Transverse colon (tissue), 3 donors: Measurements from ENCODE around the gene AGAP1.

Experiments used
- CTCF ChIP-seq, 5 experiments: fragments of 200-600 bp in 3 of 5; fragments of 450-650 bp in 2 of 5; sonication (generic) in 3 of 5; IDR thresholded peaks; 1 replicate in 2 of 5; 2 replicates in 3 of 5; pipeline ENCODE4 v1.5.1; 2016 to 2017; ENCODE audit warnings: antibody characterized with exemption in 5 of 5, inconsistent platforms in 3 of 5, mild to moderate bottlenecking in 2 of 5, moderate library complexity in 1 of 5
- EP300 ChIP-seq: sonication (generic); formaldehyde crosslinking; IDR thresholded peaks from one replicate; pipeline ENCODE4 v1.6.1; 2017; ENCODE audit warnings: antibody characterized with exemption, low read depth

DNA sequence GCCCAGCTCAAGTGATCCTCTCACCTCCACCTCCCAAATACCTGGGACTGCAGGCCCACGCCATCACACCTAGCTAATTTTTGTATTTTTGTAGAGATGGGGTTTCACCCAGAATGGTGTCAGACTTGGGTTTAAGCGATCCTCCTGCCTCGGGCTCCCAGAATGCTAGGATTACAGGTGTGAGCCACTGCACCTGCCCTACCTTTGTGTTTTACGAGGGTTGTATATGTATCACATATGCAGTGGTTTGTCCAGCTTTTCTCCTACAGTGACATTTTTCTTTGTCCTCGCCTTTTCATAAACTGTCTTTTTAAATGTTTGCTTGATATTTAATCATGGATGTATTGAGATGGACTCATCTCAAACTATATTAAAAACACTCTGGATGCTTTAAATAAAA, 38.5 kb downstream of the AGAP1 start:
- TF ChIP-seq CTCF (IDR thresholded peaks at IDR 0.05) = no peak
- TF ChIP-seq EP300 = no peak
